COLO668 (cell line): ENCODE measurements around the gene KLF7.

Source experiments
- DNase-seq: peaks from one replicate; lab custom pipeline; 2025; ENCODE audit not compliant: unreplicated experiment; lab: John Stamatoyannopoulos, UW

The KLF7 gene

DNA sequence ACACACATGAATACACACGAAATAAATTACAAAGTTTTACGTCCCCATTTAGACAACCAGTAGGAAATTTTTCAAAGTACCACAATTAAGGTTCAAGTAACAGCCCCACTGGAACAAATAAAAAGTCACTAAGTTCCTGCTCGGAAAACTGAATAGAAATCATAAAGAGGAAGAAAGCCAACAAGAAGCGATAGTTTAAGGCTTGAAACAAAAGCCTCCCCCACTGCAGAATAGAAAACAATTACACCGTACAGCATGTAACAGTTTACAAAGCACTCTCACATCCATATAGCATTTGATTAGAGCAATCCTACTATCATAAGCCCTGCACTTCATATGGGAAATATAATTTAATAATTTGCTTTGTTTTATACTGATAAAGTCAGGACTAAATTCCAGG is 15.5 kb downstream of the KLF7 start:
- DNase-seq = no peak

DNA sequence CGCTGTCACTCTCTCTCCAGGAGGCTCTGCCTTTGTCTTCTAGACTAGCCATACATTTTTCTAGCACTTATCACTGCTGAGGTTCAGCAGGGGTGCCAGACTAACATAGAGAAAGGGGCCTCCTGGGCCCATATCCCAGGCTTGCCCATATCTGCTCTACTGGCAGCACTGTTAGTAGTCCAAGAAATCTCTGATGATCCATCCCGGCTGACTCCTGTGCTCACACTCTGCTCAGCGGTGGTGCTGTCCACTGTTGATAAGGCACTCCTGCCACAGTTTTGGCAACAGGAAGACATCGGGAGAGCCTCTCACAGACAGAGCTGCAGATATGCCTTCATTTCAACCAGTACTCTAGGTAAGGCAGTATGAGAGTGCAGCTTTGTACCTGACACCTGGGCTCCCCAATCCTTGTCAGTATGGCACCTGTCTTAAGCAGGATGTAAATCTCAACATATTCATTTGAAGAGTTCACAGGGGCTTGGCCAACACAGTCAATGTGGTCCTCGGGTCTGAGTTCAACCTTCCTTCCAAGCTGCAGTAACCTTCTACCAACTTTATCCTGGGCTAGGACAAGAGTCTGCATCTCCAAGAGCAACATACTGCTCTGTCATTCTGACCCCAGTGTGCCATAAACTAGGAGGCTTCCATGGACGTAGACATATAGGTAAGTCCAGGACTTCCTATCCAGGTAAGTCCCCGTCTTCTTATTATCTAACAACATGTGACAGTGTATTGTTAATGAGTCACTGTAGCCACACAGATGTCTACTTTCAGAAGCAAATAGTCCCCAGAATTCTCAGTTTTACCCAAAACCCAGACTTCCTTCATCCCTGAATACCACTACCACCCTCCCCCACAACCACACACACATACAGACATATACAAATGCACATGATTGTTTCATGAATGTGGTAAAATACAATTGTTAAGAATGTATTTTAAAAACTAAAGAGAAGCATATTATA is 16.2 kb downstream of the KLF7 start:
- no peak for DNase-seq

DNA sequence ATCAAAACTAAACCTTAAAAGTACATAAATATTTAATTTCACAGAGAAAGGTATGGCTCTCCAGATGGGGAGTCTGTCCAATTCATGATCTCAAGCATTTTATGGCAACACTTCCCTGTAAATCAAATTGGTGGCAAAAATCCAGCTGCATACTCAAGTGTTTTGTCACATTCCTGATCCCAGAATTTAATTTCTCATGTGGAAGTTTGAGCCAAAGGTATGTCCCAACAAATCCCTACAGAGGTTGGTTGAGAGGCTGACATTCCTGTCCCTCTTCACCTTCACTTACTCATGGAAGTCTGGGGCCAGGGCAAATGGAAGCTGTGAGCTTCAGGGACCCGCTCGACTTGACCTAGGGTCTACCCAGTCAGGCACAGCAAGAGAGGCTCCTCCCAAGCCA is 17.7 kb downstream of the KLF7 start:
- no peak for DNase-seq

DNA sequence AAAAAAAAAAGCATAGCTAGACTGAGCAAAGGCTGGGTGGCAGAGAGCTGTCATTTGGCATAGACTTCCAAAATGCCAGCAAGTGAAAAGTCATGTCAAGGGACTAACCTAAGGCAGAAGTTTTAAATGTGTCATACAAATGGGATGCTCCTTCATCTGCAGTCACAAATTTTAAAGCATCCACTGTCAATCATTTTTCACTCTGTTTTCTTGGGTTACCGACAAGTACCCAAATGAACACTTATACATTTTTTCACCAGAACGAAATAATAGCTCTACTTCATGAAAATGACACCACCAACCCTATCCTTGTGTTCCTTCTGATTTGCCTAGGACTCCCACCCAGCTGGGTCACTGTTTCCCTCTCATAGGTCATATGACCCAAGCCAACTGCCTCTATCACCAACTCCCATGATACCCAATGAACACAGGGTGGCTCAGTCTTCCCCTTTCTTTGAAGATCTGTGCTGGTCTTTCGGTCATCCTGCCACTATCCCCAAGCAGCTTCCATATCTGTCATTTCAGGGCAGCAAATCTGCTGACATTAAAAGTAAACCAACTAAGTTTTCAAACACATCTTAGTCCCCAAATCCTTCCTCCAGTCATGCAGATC is 21.5 kb downstream of the KLF7 start:
- no peak for DNase-seq

DNA sequence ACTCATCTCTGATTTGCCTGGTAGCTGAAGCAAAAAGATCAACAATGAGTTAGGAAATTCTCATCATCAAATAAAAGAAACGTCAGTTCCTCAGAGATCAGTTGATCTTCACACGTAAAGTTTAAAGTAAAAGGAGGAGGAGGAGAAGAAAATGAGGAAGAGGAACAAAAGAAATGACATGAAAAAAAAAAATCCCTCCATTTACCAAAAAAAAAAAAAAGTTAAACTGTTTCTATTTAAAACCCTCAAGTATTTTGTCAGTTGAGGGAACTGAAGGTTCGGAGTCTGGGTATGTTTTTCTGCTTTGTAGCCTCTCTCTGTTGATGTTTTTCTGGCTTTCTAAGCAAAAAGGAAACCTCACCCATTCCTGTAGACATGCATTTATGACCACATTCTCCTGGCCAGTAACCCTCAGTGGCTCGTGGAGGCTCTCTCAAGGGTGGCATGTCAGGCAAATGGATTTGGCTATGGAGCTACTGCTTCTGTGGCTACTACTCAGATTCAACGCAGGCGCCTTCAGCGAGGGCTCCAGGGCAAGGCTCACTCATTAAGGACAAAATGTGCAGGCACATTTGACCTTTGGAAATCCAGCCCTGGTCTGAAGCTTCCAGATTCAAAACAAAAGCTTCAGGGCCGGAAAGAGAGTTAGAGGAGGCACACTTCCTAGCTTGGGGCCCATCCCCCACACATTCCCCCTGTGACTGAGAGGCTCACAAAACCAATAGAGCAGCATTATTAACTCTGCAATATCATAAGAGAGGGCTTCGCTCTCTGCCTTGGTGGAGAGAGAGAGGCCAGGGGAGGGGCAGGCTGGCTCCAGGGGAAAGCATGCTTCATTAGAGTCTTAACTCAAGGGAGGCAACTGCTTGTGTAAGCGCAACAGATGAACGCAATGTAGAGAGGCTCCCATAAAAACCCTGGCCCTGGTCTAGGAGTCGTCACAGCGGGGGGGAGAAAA is 22.3 kb downstream of the KLF7 start:
- DNase-seq = no peak

DNA sequence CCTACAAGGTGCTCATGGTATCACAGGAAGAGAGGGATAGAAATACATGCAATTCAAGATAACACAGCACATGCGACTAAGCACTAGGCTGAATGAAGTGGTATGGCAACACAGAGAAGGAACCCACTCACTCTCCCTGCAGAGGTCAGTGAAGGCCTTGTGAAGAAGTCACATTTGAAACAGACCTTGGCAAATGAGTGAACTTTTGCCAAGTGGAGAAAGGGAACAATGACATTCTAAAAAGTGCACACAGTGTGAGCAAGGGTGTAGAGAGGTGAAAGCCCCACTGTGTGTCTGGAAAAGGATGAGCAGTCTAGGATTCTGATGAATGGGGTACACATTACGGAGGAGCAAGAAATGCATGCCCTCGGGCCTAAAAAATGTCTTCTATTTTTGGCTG is 23.3 kb downstream of the KLF7 start:
- no peak for DNase-seq

DNA sequence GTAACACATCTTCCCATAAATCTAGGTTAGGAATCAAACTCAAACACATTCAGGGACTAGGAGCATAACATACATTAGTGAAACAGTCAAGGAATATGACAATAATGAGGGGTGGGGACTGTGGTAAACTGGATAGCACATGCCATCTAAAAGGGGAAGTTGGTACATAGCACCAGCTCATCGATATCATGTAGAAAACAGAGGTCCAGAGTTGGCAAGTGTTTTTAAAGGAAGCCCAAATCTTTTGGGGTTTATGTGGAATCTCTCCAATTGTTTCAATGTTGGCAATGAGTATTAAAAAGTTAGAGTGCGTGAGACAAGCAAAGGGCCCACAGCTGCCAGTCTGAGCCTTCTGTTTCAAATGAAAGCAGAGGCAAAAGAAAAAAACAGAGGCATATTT is 24.4 kb downstream of the KLF7 start:
- DNase-seq = no peak

DNA sequence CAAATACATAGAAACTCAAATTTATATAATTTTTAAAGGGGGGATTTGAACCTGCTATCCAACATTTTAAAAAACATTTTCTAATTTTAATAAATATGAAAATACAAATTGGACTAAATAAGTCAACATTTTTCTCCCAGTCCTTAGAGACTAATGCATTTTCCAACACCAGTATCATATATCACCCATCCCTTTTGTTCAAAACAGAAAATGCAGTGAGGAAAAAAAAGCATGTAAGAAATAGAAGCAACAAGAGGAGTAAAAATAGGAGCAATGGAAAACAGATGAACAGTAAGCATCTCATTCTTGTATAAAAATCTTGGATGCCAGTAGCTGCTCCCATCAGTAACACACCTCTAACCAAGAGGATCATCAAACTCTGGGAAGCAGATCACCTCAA is 25.5 kb downstream of the KLF7 start:
- no peak for DNase-seq

DNA sequence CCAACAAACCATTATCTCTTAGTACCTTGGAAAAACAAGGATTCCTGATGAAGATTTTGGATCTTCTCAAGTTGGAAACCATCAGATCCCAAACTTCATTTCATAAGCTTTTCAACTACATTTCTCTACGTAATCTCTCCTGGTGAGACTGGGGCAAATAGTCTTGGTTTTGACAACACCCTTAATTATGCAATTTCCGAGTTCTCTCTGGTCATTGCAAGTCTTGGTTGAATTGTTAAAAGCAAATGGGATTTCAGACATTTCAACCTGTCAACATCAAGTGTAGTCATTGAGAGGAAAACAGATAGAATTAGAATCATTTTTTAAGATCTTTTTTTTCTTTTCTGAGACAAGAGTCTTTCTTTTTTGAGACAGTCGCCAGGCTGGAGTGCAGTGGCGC is 26.2 kb downstream of the KLF7 start:
- DNase-seq = no peak

DNA sequence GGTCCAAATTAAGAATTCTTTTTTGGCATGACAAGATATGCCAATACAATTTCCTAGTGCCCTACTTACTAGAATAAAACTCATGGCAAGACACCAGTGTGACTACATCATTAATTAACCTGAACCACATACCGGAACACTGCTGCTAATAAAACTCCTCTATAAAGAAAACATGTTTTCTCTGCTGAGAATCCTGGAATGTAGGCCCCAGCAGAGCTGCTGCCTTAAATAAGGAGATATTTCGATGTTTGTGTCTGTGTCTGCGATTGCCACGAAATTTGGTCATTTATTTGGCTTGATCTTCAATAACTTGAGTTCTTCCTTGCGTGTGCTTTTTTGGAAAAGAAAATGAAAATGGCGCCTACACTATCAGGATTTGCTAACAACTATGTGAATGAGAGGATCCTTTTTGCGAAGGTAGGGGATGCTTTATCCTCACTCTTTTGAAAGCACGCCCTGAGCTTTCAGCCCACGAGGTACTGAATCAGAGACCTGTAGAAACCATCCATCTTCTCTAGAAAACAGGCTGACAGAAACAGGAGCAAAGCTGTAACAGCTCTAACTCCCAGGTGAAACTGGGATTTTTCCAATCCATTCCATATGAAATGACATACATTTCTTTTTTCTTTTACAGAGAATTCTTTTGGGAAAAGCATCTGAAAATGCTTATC is 27.0 kb downstream of the KLF7 start:
- no peak for DNase-seq

DNA sequence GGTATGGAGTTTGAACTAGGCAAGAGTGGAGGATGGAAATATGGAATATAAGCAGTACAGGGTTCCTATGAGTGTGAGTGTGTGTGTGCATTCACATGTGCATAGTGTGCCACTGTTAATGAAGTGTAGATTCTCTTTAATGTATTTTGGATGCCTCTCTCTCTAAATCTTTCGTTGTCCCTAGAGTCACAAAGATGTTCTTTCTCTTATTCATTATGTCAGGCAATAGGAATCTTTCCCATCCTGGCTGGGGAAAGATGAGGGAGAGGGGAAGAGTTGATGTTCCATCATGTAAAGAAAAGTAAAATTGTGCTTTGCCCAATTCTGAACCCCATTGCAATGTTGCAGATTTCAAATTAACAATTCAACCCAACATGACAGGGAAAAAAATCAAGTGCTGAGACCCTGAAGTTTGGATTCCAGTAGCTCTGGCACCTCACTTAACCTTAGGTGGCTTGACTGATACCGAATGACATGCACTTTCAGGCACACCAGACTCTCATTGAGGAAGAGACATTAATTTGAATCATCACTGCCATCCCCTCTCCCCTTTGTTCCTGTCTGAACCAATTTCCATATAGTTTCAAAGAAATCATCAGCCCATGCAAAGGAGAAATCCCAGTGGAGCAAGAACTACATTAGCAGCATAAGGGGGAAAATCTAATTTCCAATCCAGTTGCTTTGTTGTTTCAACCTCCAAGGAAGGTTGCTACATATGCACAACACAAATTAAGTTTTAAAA is 28.0 kb downstream of the KLF7 start:
- no peak for DNase-seq

DNA sequence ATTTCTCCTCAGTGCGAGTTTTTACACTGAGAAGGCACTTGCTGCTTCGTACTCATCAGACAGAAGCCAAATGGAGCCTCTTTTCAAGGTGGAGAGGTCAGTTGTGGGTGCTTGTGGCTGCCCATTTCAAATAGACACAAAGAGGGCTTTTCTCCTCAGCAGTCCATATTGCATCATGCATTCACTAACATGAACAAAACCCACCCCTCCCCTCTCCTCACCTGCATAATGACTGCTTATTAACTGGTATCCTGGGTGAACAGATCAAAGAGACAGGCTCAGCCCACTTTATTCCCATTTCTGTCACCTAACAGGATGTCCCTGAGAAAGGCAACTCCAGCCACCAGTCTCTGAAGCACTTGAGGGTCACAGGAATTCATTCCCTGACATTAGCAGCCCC is 28.9 kb downstream of the KLF7 start:
- no peak for DNase-seq

DNA sequence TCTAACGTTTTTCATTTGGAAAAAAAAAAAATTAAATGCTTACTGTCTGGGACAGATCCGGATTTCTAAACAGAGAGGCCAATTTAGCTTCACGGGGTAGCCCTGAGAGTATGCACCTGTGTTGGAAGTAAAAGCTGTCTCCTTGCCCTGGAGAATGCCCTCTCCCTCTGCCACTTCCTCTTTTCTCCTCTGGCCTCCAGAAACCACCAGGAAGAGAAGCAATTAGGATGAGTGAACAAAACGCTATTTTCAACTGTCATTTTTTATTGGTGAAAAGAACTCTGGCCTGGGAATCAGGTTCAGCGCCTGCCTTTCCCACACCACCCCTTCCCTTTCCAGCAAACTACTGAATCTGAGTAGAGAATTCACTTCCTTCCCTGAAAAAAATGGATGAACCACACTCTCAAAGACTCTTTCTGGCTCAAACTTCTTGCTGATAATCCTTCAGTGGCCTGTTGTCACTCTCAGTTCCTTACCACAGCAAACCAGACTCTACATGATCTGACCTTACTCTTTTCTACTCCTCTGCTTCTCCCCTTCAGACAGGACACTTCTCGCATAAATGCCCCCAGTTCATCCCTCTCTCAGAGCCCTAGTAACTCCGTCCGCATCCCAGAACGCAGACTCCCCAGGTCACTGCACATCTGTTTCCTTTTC is 29.8 kb downstream of the KLF7 start:
- DNase-seq = no peak

DNA sequence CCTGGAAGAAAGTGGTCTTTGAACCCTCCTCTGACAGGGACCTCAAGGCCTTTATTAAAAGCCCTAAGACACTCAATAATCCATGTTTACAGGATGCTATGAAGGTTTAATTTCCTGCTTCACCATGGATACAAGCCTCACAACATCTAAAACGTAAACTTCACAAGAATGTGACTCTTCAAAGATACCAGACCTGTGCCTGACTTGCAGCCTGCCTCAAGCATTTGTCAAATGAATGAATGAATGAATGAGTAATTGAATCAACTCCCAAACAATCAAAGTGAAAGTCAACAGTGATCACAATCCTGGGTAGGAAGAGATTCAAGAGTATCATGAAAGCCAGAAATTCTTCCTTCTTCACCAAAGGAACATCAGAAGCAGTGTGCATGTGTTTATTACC is 30.4 kb downstream of the KLF7 start:
- no peak for DNase-seq

DNA sequence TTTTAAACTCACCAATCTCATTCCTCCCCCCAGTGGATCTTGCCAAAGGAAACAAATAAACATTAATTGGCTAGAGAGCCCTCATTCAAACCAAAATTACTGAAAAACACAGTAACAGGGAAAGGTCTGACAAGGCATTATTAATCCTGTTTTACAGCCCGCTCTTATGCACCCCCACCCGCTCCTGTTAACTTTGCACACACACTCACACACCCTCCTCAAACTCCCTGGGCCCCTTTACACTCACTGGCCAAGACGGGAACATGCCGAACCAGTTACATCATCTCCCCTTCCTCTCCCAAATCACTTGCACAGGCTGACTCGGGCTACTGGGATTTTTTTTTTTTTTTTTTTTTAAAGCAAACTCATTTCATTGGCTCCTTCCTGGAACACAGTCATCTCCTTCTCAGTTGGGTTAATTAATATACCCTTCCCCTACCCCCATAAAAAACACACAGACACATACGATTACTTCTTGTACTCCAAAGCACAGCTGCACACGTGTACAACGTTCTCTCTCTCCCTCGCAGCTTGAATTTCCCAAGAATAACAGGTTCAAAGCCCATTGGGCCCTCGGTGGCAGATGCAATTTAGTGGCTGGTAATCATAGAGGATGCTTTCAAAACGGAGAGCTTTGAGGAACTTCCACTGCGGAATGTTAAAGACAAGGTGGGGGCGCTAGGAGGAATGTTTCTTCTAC is 31.8 kb downstream of the KLF7 start:
- DNase-seq = no peak

DNA sequence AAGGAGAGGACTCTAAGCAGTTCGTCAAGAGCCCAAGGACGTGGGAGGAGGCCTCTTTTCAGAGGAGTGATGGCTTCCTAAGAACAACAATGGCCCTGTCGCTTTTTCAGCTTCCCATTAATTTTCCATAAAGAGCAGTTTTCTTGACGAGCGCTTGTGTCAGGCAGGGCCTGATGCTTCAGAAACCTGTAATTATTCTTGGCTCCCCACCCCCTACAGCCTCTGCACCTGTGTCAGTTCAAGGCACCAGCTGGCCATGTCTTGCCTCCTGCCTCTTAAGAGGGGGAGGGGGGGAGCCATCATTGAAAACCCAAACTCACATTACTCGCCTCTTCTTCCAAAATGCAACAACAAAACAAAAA is 32.3 kb downstream of the KLF7 start:
- DNase-seq = no peak

DNA sequence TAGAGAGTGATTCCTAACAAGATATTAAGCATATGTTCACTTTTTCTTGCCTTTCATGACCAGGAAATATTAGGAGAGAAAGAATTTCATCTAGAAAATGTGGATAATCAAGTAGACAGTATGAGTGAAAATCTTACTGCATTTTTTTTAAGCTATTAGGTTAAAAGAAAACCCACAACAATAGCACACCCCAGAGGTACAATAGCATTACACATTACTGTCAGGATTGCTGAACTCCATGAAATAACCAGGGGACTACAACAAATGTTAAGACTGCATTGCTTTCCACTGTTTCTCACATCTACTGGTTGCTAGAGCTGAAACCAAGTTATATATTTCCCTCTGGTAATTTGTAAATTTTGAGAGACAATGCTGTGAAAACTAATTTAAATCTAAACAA is 33.7 kb downstream of the KLF7 start:
- no peak for DNase-seq

DNA sequence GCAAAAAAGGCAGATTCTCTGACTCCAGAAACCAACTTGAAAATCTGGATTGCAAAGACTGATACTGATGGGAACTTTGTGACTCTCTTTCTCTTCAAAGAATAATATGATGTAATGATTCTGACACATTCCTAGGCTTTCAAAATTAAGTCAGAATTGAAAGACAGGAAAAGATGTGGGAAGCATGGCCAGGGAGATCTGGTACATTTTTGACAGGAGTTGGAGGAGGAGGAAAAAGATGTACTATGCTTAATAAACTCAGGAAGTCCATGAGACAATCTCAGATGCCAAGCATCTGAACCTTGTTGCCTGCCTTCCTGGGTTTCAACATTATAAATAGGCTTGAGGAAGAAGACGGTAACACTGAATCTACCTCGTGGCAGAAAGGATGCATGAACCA is 34.2 kb downstream of the KLF7 start:
- no peak for DNase-seq

DNA sequence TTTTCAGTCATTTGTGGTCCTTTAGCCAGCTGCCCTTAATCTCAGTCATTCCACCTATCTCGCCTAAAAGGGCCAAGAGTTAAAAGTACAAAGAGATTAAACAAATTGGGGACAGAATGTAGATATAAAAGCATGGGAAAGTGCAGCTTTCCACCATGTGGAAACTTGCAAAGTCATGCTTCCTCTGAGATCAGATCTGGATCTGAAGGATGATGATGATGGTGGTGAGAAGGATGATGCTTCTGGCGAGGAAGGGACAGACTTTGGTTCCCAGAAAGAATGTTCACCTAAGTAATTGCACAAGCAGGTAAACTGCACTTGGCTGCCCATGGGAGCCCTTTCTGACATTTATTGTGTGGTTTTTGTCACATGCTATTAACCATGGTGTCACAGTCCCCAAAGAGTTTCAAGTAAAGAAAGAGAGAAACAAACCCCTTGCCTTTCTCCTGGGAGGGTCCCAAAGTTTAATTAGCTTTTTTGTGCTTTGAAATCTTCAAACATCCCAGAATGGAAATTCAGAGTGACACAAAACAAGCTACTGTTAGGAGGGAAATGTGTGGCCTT is 34.7 kb downstream of the KLF7 start:
- DNase-seq = no peak
